ENCODE data around the gene SFMBT2.
"Not testable (repeated sequence)": the region's sequence is repeated elsewhere in the genome, so short reads cannot be mapped to it uniquely, and the experiment has no call there.

The SFMBT2 gene

GRCh38 chr10:7403620-7404019 lies 7.2 kb downstream of the SFMBT2 start:
- no peak for DNase-seq (ENCODE audit: low read depth in 2 of 3, low spot score in 2 of 3)

GRCh38 chr10:7401782-7402181 lies 9.1 kb downstream of the SFMBT2 start:
- no peak for DNase-seq (ENCODE audit: low read depth in 2 of 3, low spot score in 2 of 3)

GRCh38 chr10:7401156-7401555 lies 9.7 kb downstream of the SFMBT2 start:
- DNase-seq (ENCODE audit: low read depth in 2 of 3, low spot score in 2 of 3), result no peak

GRCh38 chr10:7400068-7400715 lies 10.6 kb downstream of the SFMBT2 start:
- no peak for DNase-seq (ENCODE audit: low read depth in 2 of 3, low spot score in 2 of 3)

GRCh38 chr10:7399533-7399932 lies 11.3 kb downstream of the SFMBT2 start:
- no peak for DNase-seq (ENCODE audit: low read depth in 2 of 3, low spot score in 2 of 3)

- DNase-seq (ENCODE audit: low read depth in 2 of 3, low spot score in 2 of 3), result no peak
Measured at GRCh38 chr10:7397049-7398035, 13.5 kb downstream of the SFMBT2 start.

- DNase-seq (ENCODE audit: low read depth in 2 of 3, low spot score in 2 of 3), result not testable (repeated sequence)
Measured at GRCh38 chr10:7392301-7392700, 18.5 kb downstream of the SFMBT2 start.

GRCh38 chr10:7391748-7392147 lies 19.1 kb downstream of the SFMBT2 start:
- no peak for DNase-seq (ENCODE audit: low read depth in 2 of 3, low spot score in 2 of 3)

- DNase-seq (ENCODE audit: low read depth in 2 of 3, low spot score in 2 of 3), result not testable (repeated sequence)
Measured at GRCh38 chr10:7390689-7391110, 20.1 kb downstream of the SFMBT2 start.

GRCh38 chr10:7389844-7390243 lies 21.0 kb downstream of the SFMBT2 start:
- DNase-seq (ENCODE audit: low read depth in 2 of 3, low spot score in 2 of 3), result no peak

GRCh38 chr10:7389346-7389745 lies 21.5 kb downstream of the SFMBT2 start:
- DNase-seq (ENCODE audit: low read depth in 2 of 3, low spot score in 2 of 3), result no peak

GRCh38 chr10:7388602-7389001 lies 22.2 kb downstream of the SFMBT2 start:
- no peak for DNase-seq (ENCODE audit: low read depth in 2 of 3, low spot score in 2 of 3)

- not testable (repeated sequence) for DNase-seq (ENCODE audit: low read depth in 2 of 3, low spot score in 2 of 3)
Measured at GRCh38 chr10:7388149-7388548, 22.7 kb downstream of the SFMBT2 start.

GRCh38 chr10:7385114-7385513 lies 25.7 kb downstream of the SFMBT2 start:
- no peak for DNase-seq (ENCODE audit: low read depth in 2 of 3, low spot score in 2 of 3)

GRCh38 chr10:7383442-7383841 lies 27.4 kb downstream of the SFMBT2 start:
- DNase-seq (ENCODE audit: low read depth in 2 of 3, low spot score in 2 of 3), result no peak

- no peak for DNase-seq (ENCODE audit: low read depth in 2 of 3, low spot score in 2 of 3)
Measured at GRCh38 chr10:7380704-7381241, 30.1 kb downstream of the SFMBT2 start.

GRCh38 chr10:7378602-7379403 lies 32.0 kb downstream of the SFMBT2 start:
- no peak for DNase-seq (ENCODE audit: low read depth in 2 of 3, low spot score in 2 of 3)

- DNase-seq (ENCODE audit: low read depth in 2 of 3, low spot score in 2 of 3), result no peak
Measured at GRCh38 chr10:7377614-7378248, 33.1 kb downstream of the SFMBT2 start.

- DNase-seq (ENCODE audit: low read depth in 2 of 3, low spot score in 2 of 3), result no peak
Measured at GRCh38 chr10:7374795-7375194, 36.0 kb downstream of the SFMBT2 start.

GRCh38 chr10:7373039-7373438 lies 37.8 kb downstream of the SFMBT2 start:
- DNase-seq (ENCODE audit: low read depth in 2 of 3, low spot score in 2 of 3), result no peak

- DNase-seq (ENCODE audit: low read depth in 2 of 3, low spot score in 2 of 3), result no peak
Measured at GRCh38 chr10:7372504-7372903, 38.3 kb downstream of the SFMBT2 start.

All from activated CD8-positive, alpha-beta memory T cell treated with anti-CD3 and anti-CD28 coated beads for 48 hours (primary cell).